Activated naive CD8-positive, alpha-beta T cell treated with anti-CD3 and anti-CD28 coated beads for 36 hours (primary cell): Measurements from ENCODE around the gene TMEM235. TPM values are rescaled to one million over a fixed set of nuclear protein-coding genes. Genes with fewer than 3 reads are reported as not detected.
"Not testable (repeated sequence)": the region's sequence is repeated elsewhere in the genome, so short reads cannot be mapped to it uniquely, and the experiment has no call there.

ENCODE experiments used
- DNase-seq: peaks from one replicate; pipeline ENCODE4 v3.0.0; 2021
- H3K27ac Mint-ChIP-seq: one replicate; pipeline ENCODE4 v1.8.0; 2022; ENCODE audit warnings: mild to moderate bottlenecking, moderate library complexity, mixed read lengths
- H3K27me3 Mint-ChIP-seq: one replicate; pipeline ENCODE4 v1.8.0; 2022; ENCODE audit warnings: mild to moderate bottlenecking, mixed read lengths
- H3K36me3 Mint-ChIP-seq: one replicate; pipeline ENCODE4 v1.8.0; 2021; ENCODE audit warnings: mild to moderate bottlenecking, mixed read lengths
- H3K4me1 Mint-ChIP-seq: one replicate; pipeline ENCODE4 v1.8.0; 2021; ENCODE audit warnings: mixed read lengths
- H3K4me3 Mint-ChIP-seq: one replicate; pipeline ENCODE4 v1.8.0; 2022; ENCODE audit warnings: mild to moderate bottlenecking, moderate library complexity, mixed read lengths
- H3K9me3 Mint-ChIP-seq: one replicate; pipeline ENCODE4 v1.8.0; 2022; ENCODE audit warnings: mixed read lengths
- total RNA-seq, 2 experiments: library from RNA; stranded (reverse); gene quantifications; one replicate each; pipeline ENCODE4 v1.2.3, GENCODE V29; 2021

The TMEM235 gene
- total RNA-seq, 2 experiments from 2014 or later = not detected

DNA sequence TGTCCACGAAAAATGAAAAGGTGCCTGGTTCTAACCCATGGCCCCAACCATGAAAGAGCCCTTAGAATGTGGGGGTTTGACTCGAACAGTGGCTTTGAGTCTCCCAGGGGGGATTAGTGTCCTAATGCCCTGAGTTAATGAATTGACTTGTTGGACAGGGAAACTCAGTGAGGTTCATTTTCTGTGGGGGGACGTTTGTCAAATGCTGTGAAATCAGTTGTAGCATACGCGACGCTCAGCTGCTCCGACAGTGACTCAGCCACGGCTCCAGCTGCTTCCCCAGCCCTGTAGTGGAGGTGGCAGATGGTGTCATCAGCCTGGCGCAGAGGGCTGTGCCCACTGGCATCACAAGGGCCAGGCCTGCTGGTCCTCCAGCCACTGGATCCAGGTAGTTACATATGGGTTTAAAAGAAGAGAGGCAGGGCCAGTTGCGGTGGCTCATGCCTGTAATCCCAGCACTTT is 3.9 kb upstream of the TMEM235 start:
- DNase-seq = no peak
- no peak overlapping the region for H3K4me3 Mint-ChIP-seq
- H3K27ac Mint-ChIP-seq = no peak overlapping the region
- H3K4me1 Mint-ChIP-seq = peaks cover 10% of the 10 kb centered on the region
- H3K9me3 Mint-ChIP-seq = no peaks in the 10 kb centered on the region
- peaks cover 11% of the 10 kb centered on the region for H3K36me3 Mint-ChIP-seq
- H3K27me3 Mint-ChIP-seq = peaks cover 50% of the 10 kb centered on the region

DNA sequence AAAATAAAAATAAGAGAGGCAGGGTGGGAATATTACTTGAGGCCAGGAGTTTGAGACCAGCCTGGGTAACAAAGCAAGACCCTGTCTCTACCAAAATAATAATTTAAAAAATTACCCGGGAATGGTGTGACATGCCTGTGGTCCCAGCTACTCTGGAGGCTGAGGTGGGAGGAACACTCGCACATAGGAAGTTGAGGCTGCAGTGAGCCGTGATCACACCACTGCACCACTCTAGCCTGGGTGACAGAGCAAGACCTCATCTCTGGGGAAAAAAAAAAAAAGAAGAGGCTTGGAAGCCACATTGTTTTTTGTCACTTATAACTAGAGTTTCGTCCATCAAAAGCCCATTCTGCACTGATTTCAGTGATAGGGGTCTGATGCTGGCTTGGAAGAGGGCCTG is 3.3 kb upstream of the TMEM235 start:
- Mint-ChIP-seq H3K27me3 (peaks cover 57% of the 10 kb centered on the region), H3K4me1 (peaks cover 14% of the 10 kb centered on the region), H3K36me3 (peaks cover 9% of the 10 kb centered on the region), H3K9me3 (no peaks in the 10 kb centered on the region), H3K4me3 (no peak overlapping the region), H3K27ac (no peak overlapping the region)
- DNase-seq = no peak

- DNase-seq = no peak
- H3K4me1 Mint-ChIP-seq = peaks cover 14% of the 10 kb centered on the region
- no peak overlapping the region for H3K4me3 Mint-ChIP-seq
- H3K9me3 Mint-ChIP-seq = no peaks in the 10 kb centered on the region
- no peak overlapping the region for H3K27ac Mint-ChIP-seq
- H3K36me3 Mint-ChIP-seq = no peaks in the 10 kb centered on the region
- H3K27me3 Mint-ChIP-seq = peaks cover 61% of the 10 kb centered on the region
These were observed 1.0 kb upstream of the TMEM235 start for GRCh38 chr17:78230252-78230962.

GRCh38 chr17:78231991-78232858 is 794 bp downstream of the TMEM235 start:
- Mint-ChIP-seq H3K9me3 (no peaks in the 10 kb centered on the region), H3K4me1 (peaks cover 7% of the 10 kb centered on the region), H3K36me3 (no peaks in the 10 kb centered on the region), H3K4me3 (no peak overlapping the region), H3K27ac (no peak overlapping the region), H3K27me3 (peaks cover 57% of the 10 kb centered on the region)
- DNase-seq = peak; percentile 46

DNA sequence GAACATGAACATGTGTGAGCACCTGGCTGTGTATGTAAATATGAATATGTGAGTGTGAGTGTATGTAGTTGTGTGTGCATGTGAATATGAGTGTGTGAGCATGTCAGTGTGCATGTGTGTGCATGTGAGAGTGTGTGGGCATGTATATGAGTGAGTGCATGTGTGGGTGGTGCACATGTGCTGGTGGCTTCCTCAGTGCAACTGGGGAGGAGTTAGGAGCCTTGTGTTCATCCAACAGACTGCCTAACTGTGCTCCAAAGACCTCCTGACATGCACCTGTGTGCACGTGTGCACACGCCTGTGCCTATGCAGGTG is 1.4 kb downstream of the TMEM235 start:
- Mint-ChIP-seq H3K27ac (no peak overlapping the region), H3K9me3 (no peaks in the 10 kb centered on the region), H3K36me3 (no peaks in the 10 kb centered on the region), H3K27me3 (peaks cover 53% of the 10 kb centered on the region), H3K4me3 (no peak overlapping the region), H3K4me1 (peaks cover 7% of the 10 kb centered on the region)
- no peak for DNase-seq

GRCh38 chr17:78233678-78234077 is 2.2 kb downstream of the TMEM235 start:
- DNase-seq = no peak
- no peaks in the 10 kb centered on the region for H3K36me3 Mint-ChIP-seq
- H3K27ac Mint-ChIP-seq = no peak overlapping the region
- peaks cover 7% of the 10 kb centered on the region for H3K4me1 Mint-ChIP-seq
- no peaks in the 10 kb centered on the region for H3K9me3 Mint-ChIP-seq
- H3K4me3 Mint-ChIP-seq = no peak overlapping the region
- H3K27me3 Mint-ChIP-seq = peaks cover 45% of the 10 kb centered on the region

DNA sequence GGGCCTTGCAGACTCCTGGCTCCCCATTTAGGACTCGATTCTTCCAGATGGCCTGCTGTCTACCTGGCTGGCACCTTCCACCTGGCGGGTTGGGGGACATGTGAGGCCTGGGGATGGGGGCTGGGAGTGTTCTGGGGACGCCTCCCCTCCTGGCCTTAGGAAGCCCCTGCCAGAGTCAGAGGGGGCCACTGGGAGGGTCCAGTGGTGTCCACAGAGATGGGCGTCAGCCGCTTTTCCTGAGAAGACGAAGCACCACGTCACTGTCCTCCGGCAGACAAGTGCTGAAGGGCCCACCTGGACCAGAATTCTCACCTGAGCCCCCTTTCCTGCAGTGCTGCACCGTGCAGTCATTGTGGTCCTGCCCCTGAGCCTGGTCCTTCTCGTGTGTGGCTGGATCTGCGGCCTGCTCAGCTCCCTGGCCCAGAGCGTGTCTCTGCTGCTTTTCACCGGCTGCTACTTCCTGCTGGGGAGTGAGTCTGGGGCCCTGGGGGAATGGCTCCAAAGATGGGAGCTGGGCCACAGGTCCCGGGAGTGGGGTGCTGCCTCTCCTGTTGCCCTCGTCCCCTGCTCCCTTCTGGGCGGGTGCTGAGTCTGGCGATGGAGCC is 2.9 kb downstream of the TMEM235 start:
- Mint-ChIP-seq H3K27ac (no peak overlapping the region), H3K9me3 (no peaks in the 10 kb centered on the region), H3K4me3 (no peak overlapping the region), H3K36me3 (no peaks in the 10 kb centered on the region), H3K27me3 (peaks cover 38% of the 10 kb centered on the region), H3K4me1 (peaks cover 7% of the 10 kb centered on the region)
- no peak for DNase-seq

GRCh38 chr17:78235022-78235421 is 3.6 kb downstream of the TMEM235 start:
- not testable (repeated sequence) for H3K9me3 Mint-ChIP-seq, H3K4me3 Mint-ChIP-seq, H3K36me3 Mint-ChIP-seq, H3K4me1 Mint-ChIP-seq, DNase-seq, H3K27ac Mint-ChIP-seq
- H3K27me3 Mint-ChIP-seq = peaks cover 34% of the 10 kb centered on the region

DNA sequence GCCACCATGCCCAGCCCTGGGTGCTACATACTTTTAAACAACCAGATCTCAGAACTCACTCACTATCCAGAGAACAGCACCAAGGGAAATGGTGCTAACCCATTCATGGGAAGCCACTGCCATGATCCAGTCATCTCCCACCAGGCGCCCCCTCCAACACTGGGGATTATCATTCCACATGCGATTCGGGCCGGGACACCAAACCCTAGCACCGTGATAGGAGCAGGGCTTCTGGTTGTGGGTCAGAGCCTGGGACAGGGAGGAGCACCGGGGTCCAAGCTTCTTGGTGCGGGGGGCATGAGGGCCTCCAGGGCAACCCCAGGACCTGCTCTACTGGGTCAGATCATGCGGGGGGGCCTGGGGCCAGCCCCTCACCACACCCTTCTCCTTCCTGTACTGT is 4.5 kb downstream of the TMEM235 start:
- no peak for DNase-seq
- Mint-ChIP-seq H3K4me1 (peaks cover 7% of the 10 kb centered on the region), H3K9me3 (no peaks in the 10 kb centered on the region), H3K36me3 (no peaks in the 10 kb centered on the region), H3K27ac (no peak overlapping the region), H3K4me3 (no peak overlapping the region), H3K27me3 (peaks cover 25% of the 10 kb centered on the region)

DNA sequence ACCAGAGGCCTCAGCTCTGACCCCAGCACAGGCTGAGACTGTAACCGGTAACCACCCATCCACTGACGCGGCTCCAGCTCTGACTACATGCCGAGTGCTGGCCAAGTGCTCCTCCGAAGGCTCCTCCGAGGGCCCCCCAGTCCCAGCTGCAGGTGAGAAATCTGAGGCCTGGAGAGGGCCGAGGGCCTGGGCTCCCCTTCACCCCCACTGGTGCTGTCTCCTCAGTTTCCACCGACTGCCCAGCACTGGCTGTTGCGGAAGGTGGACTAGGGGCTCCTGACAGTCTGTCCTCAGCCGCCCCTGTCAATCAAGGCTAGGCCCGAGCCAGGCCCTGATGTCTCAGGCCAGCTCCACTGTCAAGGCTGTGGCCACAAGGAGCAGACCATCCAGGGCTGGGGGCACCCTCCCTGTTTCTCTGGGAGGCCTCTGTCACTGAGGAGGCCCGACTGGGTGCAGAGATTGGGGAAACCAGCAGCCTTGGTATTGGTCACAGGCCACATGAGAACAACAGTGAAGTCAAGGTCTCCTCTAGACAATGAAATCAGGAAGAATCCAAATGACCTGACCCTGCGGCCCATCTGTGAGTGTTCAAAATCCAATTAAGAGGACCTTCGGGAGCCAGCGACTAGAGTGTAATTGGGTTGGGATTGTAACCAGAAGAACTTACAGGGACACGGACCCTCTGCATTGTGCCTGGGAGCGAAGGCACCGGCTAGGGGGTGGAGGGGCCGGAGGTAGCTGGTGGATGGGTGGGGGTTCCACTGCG is 5.1 kb downstream of the TMEM235 start:
- H3K4me3 Mint-ChIP-seq = no peak overlapping the region
- H3K36me3 Mint-ChIP-seq = no peaks in the 10 kb centered on the region
- DNase-seq = no peak
- no peak overlapping the region for H3K27ac Mint-ChIP-seq
- H3K4me1 Mint-ChIP-seq = peaks cover 7% of the 10 kb centered on the region
- no peaks in the 10 kb centered on the region for H3K9me3 Mint-ChIP-seq
- peaks cover 19% of the 10 kb centered on the region for H3K27me3 Mint-ChIP-seq

- H3K27ac Mint-ChIP-seq = no peak overlapping the region
- no peaks in the 10 kb centered on the region for H3K36me3 Mint-ChIP-seq
- peaks cover 11% of the 10 kb centered on the region for H3K27me3 Mint-ChIP-seq
- no peak for DNase-seq
- H3K9me3 Mint-ChIP-seq = no peaks in the 10 kb centered on the region
- H3K4me3 Mint-ChIP-seq = no peak overlapping the region
- peaks cover 5% of the 10 kb centered on the region for H3K4me1 Mint-ChIP-seq
These were observed 6.1 kb downstream of the TMEM235 start for GRCh38 chr17:78237401-78238012.

DNA sequence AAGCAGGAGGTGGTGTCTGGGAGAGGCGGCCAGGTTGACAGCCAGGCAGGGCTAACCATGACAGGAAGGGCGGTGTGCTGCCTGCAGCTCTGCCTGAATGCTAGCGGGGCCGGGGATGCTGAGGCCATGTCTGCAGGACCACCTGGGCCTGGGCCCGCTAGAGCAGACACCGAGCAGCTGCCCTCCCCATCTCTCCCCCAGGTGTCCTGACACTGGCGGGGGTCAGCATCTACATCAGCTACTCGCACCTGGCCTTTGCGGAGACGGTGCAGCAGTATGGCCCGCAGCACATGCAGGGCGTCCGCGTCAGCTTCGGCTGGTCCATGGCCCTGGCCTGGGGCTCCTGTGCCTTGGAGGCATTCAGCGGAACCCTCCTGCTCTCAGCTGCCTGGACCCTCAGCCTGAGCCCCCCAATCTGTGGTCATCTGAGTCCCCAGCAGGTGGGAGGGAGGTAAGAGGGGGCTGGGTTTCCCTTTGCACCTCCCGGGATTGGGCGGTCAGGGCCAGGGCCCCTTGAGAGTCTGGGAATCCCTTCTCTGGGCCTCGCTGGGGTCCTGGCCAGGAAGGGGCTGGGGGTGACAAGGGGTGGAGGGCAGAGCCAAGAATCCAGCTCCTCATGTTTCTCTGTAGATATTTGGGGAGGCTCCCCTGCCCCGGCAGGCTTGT is 7.5 kb downstream of the TMEM235 start:
- Mint-ChIP-seq H3K4me1 (peaks cover 3% of the 10 kb centered on the region), H3K27ac (no peak overlapping the region), H3K9me3 (no peaks in the 10 kb centered on the region), H3K27me3 (peaks cover 3% of the 10 kb centered on the region), H3K36me3 (no peaks in the 10 kb centered on the region), H3K4me3 (no peak overlapping the region)
- no peak for DNase-seq

- DNase-seq = no peak
- Mint-ChIP-seq H3K36me3 (no peaks in the 10 kb centered on the region), H3K27ac (no peak overlapping the region), H3K4me3 (no peak overlapping the region), H3K9me3 (no peaks in the 10 kb centered on the region), H3K4me1 (peaks cover 3% of the 10 kb centered on the region), H3K27me3 (no peaks in the 10 kb centered on the region)
These were observed 8.1 kb downstream of the TMEM235 start for GRCh38 chr17:78239489-78239931.

DNA sequence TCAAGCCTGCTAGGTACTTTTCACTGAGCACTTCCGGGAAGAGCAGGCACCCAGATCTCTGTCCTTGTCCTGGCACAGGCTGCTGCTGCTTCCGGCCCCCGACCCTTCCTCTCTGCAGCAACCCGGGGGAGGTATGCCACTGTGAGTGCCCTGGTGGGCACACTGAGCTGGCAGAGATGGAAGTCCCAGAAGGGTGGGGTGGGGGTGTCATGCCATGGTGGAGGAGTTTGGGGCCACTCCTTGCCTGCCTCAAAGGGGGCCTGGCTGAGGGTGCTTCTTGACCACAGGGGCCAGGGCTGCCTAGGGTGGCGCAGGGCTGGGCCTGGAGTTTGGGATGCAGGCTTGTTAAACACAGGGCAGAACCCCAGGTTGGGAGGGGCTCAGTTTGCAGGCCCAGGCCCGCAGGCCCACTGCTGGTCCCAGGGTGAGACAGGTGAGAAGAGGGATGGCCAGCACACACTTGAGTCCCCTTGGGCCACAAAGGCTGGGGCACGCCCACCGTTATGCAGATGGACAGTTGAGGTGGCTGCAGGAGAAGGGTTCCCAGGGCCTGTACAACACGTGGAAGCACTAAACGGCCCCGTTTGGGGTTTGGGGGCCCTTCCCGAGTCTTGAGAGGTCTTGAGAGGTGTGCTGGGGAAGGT is 8.7 kb downstream of the TMEM235 start:
- DNase-seq = no peak
- Mint-ChIP-seq H3K36me3 (no peaks in the 10 kb centered on the region), H3K4me3 (no peak overlapping the region), H3K4me1 (peaks cover 3% of the 10 kb centered on the region), H3K27ac (no peak overlapping the region), H3K9me3 (no peaks in the 10 kb centered on the region), H3K27me3 (no peaks in the 10 kb centered on the region)
